Right renal cortex interstitium (tissue), 3 donors: Measurements from ENCODE around the gene CETN3. TPM values are rescaled to one million over a fixed set of nuclear protein-coding genes. Genes with fewer than 3 reads are reported as not detected.
A peak's percentile ranks its signal among the peaks of the same experiment; 100 is the strongest.
"Not testable (repeated sequence)": the region's sequence is repeated elsewhere in the genome, so short reads cannot be mapped to it uniquely, and the experiment has no call there.

Experiments used
- DNase-seq, 3 donors: peaks; one replicate each; pipeline ENCODE4 v3.0.0-alpha.2; 2013; ENCODE audit warnings: low read depth in 3 of 3, low spot score in 2 of 3
- polyA plus RNA-seq, 3 donors: library from polyadenylated mRNA; unstranded; fragments of 120-200 nt; gene quantifications; one replicate each; pipeline ENCODE4 v1.2.1, GENCODE V29; 2013; ENCODE audit not compliant: insufficient read length in 3 of 3

CETN3 gene
- polyA plus RNA-seq, 3 donors, result 82.7 to 97.3 (median 84.4) TPM

DNA sequence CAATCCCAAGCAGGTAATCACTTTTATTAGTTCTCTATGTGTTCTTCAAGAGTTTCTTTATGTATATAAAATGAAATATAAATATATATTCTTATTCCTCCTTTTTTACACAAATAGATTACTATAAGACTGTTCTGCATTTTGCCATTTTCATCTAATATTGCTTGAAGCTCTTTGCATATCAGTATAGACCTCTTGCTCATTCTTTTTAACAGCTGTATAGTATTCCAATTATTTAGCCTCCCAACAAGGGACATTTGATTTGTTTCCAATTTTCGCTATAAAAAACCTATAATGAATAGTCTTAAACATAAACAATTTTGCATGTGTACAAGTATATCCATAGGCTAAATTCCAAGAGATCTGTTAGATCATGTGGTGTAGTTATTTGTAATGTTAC is 25.2 kb downstream of the CETN3 start:
- no peak for DNase-seq

DNA sequence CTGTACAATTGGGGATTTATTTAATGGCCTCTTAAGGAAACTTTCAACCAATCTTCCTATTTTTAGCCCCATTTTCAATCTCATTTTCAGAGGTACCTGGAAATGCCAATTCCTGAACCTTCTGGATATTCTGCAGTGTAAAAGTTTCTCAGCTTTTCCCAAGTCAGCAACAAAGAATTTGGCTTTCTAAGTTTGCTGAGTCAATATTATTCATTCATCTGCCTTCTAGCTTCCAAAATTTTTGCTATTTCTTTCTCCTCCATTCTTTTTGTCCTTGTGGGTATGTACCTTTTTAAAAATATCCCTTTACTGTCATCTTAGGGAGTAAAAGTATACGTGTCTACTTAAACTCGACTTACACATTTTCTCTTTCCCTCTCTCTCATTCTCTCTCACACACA is 25.7 kb downstream of the CETN3 start:
- DNase-seq, result no peak

DNA sequence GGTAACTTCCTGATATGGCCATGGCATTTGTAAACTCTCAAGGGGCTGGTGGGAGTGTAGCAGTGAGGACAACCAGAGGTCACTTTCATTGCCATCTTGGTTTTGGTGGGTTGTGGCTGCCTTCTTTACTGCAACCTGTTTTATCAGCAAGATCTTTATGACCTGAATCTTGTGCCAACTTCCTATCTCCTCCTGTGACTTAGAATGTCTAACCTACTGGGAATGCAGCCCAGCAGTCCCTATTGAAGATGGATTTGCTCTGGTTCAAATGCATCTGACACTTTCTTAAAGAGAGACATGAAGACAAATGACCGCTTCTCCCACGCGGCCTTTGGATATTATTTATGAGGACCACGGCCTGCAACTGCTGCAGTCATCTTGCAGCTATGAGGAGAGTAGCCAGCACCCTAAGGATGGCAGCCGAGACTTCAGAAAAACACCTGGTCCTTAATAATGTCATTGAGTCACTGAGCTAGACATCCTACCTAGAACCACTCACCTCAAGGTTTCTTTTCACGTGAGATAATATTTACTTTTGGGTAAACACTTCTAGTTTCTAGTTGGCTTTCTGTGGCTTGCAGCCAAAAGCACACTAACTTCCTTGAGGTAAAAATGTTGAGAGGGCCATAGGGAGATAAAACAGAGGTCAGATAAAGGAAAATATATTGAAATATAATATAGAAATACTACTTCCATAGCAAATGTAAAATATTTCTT is 28.2 kb downstream of the CETN3 start:
- DNase-seq, result no peak

DNA sequence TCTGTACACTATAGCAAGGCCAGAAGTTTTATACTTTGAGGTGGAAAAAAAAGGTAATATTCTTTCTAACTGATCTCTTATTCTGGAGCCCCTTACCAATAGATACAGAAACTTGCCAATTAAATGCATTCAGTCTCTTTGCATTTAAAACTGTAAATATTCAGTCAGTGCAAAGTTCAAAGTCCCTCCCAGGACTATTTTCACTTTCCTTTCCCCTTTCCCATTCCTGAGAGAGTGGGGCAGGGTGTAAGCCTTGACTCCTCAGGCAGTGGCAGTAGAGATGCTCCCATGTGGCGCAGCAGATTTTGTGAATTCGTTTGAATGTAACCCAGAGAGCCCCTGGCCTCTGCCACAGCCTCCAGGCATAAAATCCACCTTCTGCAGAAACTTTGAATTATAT is 29.9 kb downstream of the CETN3 start:
- DNase-seq, result no peak

DNA sequence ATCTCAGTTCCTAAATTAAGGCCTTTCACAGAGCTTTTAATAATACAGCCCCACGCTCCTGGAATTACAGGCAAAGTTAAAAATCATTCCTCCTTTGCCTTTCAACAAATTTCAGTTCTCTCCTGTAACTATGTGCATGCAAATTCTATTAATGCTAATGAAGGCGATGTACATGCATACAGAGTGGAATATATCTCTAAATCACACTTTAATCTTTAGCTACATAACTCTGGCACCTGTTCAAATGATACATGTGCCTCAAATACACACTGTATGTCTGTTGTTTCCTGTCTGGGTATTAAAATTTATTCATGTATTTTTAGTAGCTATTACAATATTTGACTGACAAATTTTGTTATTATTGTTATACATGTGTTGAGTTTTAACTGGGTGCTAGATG is 30.8 kb downstream of the CETN3 start:
- DNase-seq, result no peak

DNA sequence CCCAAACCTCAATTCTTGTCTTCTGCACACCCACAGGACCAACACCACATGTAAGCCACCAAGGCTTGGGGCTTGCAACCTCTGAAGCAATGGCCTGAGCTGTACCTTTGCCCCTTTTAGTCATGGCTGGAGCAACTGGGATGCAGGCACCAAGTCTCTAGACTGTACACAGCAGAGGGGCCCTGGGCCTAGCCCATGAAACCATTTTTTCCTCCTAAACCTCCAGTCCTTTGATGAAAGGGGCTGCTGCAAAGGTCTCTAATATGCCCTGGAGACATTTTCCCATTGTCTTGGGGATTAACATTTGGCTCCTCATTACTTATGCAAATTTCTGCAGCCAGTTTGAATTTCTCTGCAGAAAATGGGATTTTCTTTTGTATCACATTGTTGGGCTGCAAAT is 38.3 kb downstream of the CETN3 start:
- DNase-seq, result not testable (repeated sequence)

DNA sequence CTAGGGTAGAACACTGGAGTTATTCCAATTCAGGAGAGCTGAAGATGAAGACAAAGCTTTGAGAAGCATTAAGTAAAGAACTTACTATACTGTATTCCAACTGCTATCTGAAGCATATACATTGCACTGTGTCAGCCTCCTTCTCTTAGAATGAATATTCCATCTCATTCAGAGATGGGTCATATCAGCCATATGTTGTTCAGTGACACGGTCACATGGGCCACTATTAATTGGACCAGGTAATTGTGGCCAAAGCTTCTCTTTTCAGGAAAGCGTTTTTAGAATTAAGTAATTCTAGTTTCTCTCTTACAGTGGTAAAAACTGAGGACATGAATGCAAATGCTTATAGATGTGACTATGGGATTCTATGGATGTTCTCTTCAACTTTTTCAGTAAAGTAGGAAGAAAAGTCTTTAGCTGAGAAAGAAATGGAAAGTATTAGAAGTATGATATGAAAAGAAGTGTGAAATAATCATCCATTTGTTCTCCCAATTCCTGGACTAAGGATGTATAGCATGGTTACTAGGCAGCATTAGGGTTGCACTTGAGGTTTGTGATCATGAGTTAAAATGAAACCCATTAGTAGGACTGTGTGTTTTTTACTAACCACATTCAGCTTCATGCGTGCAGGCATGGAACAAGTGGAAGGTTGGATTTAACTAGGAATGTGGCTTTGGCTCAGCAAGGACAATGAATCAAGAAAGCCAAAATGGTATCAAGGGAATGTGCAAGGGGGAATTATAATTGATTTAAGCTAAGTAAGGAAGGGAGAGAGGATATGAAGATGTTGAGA is 40.9 kb downstream of the CETN3 start:
- no peak for DNase-seq

DNA sequence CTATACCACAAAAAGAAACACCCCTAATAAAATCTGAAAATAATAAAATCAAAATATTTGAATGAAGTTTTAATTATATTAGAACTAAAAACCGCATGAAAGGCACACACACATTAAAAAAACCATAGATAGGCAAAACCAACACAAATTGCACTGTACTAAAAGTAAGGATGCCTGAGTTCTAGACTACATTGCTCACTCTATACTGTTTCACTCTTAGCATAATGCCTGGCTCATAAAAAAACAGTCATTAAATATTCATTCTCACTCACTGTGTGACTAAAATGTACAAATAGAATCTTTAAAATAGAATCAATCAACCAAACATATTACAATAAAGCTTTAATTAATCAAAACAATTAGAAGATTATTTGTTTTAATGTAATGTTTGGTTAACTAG is 41.7 kb downstream of the CETN3 start:
- DNase-seq, result no peak

DNA sequence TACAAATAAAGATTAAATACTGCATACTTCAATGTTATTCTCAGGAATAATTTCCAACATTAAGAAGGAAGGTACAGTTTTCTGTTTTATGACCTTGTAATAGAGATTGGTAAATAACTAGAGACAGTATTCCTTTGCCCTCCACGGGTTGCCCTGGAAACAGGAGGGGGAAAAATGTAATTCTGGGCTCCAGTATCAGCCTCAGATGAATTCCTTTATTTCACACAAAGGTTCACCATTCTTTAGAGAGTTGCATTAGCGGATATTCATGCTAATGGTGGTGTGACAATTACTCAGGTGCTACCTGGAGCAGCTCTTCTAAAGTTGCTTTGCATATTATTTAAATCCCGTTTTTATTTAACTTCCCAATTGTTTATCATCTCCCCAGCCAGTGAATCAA is 42.6 kb downstream of the CETN3 start:
- no peak for DNase-seq

DNA sequence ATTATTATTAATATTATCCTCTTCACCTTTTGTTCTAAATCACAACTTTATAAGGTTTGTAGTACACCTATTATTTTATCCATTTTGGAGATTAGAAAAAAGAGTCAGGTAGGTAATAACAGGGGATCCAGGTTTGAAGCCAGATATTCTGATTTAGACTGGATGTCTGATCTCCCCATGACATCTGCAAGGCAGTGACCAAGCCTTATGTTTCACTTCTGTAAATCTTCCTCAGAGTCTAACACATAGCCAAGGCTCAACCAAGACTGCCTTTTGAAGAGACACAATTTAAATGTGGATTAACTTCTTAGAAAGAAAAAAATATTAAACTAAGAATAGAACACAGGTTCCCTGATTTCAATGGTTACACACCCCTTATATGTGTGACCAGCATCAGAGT is 44.2 kb downstream of the CETN3 start:
- DNase-seq, result no peak

DNA sequence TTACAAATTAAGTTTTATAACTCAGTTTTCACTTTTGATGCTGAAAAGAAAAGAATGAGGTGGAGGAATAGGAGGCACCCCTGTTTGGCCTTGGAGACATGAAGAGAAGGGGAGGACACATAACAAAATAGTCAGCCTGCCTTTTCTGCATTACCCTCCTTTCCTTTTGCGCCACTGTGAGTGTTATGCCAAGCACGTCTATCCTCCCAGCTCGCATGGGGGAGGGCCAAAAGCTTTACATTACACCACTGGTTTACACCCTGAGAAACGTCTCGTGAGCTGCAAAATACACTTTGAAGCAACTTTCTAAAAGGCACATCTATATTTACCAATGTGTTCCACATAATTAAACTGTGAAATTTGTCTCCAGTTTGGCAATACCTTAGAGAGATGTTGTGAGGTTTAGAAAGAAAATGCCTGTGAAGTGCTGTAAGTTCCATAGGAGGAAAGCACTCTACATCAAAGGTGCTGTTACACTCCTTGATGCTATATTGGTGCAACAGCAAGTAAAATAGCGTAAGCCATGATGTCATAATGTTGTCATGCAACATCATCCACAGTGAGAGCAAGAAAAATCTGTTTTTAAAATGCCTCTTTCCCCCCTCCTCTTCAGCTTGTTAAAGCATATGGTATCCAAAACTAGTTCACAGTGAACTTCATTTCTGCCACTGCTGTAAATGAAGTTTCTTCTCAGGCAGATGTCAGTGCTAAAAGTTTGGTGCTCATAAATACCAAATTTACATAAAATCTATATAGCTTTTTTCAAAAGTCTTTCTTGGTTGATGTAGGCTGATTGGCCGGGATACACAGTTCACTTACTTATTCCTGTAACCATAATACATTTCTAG is 50.3 kb downstream of the CETN3 start:
- DNase-seq, result no peak

DNA sequence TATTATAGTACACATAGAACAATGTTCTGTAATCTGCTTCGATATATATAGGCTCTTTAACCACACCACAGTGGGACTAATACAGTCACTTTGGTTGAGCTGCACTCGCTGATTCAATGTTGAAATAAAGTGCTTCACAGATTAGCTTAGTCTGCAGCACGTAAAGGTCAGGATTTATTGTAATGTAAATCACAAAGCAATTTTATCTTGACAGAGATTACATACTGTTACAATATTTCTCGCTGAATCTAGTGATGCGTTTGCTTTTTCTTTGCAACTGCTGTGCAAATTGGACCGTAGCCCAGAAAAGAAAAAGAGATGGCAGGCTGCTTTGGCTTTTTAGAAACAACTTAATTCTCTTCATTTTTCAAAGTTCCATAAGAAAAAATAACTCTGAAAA is 52.9 kb downstream of the CETN3 start:
- peak in 2 of 3 donors; percentile 10 to 18 for DNase-seq

DNA sequence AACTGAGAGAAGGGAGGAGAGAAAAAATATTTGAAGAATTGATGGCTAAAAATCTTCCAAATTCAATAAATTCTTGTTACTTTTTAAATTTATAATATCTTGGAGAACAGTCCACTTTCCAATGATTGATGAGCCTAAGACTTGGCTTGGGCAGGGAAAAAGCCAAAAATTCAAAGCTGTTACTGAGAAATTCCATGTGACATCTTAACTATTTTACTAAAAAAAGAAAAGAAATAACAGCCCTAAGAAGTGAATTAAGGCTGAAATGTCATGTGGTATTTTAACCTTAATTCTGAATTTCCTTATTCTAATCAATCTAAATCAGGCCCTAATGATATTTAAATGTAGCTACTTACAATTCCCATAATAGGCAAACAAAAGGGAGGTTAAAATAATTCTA is 53.4 kb downstream of the CETN3 start:
- DNase-seq, result no peak

DNA sequence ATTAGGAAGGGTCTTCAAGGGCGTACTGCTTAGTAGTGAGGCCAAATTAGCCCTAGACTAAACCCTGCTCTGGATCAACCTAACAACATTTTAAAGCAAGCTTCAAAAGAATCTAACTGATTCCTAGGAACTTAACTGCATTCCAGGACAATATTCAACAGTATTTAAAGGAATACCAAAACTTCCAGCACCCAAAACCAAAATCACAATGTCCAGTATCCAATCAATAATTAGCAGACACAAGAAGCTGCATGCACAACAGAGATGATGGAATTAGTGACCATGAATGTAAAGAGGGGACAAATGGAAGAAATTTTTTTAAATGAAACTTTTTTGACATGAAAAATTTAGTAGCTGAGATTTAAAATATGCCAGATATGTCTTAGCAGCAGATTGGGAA is 53.9 kb downstream of the CETN3 start:
- no peak for DNase-seq

DNA sequence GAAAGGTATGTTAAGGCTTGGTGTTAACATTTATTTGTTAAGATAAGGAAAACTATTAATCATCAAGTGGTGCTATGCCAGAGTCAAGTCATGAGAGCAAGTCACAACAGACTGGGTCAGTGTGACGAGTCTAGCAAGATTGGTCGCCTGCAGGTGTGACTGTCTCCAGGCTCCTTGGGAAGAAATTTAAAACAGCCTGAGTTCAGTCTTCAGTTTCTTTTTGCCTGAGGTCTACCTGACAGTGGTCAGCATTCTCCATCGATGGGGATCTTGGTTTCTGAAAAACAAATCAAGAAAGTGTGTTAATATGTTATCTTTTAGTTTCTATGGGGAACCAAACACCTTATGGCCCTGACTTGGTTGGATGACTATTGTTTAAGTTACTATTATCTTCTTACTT is 56.3 kb downstream of the CETN3 start:
- DNase-seq, result no peak

DNA sequence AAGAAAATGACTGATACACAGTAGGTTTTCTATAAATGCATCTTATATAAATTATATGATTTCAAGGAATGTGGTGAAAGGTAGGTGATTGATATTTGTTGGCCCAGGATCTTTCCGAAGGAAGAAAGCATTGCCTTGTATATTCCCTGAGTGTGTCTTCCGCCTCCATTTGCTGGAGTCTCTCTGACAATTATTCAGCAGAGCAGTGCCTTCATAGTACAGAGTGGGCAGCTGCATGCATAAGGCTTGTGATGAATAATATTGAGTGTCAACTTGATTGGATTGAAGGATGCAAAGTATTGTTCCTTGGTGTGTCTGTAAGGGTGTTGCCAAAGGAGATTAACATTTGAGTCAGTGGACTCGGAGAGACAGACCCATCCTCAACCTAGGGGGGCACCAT is 58.5 kb downstream of the CETN3 start:
- DNase-seq, result no peak

DNA sequence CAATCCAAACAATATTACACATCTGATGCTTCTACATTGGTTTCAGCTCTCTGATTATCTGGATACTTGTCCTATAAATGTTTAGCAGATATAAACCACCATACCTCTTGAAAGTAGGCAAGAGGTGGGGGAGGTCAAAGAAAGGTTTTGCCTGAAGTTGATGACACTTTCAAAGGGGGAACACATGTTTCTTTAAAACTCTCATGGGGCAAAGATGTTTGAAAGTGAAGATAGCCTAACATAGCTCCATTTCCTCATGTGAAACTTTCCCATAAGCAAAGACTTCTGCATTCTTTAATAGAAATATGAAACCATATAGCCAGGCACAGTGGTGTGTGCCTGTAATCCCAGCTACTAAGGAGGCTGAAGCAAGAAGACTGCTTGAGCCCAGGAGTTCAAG is 62.1 kb downstream of the CETN3 start:
- no peak for DNase-seq

DNA sequence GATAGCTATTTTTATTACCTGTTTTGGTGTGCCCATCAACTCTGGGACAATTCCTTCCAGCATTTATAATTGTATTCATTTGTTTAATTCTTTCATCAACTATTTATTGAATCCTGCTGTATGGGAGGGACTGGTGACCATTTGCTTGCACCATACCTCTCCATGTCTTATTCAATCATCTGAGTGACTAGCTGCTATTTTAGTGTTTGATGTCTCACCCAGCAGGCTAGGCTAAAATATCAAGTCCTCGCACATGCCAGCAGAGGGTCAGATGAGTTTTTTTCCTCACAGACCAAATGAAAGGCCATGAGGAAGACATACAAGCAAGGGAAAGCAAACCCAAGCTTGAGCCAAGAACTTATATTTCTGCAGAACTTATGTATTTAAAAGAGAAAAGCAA is 63.9 kb downstream of the CETN3 start:
- DNase-seq, result no peak

DNA sequence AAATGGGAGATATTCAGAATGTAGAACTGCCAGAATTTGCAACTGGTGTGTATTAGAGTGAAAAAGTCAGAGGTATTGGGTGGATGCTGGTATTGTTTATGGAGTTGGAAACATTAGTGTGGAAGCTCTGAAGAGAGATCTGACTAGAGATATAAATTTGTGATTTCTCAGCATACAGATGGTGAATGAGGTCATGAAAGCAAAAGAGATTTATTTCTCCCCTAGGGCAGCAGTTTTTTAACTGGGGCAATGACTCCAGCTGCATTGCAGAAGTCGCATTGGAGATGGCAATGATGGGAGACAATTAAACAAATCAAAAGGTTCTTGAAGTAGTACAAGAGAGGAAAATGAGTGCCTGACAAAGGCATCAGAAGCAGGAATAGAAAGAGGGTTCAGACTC is 64.9 kb downstream of the CETN3 start:
- DNase-seq, result no peak

DNA sequence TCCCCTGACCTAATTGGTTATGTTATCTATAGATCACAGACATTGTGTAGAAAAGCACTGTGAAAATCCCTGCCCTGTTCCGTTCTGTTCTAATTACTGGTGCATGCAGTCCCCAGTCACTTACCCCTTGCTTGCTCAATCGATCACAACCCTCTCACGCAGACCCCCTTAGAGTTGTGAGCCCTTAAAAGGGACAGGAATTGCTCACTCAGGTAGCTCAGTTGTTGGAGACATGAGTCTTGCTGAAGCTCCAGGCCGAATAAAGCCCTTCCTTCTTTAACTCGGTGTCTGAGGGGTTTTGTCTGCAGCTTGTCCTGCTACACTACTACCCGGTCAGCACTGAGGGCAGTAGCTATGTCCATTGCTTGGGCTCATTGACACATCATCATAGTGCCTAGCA is 65.8 kb downstream of the CETN3 start:
- DNase-seq, result not testable (repeated sequence)

DNA sequence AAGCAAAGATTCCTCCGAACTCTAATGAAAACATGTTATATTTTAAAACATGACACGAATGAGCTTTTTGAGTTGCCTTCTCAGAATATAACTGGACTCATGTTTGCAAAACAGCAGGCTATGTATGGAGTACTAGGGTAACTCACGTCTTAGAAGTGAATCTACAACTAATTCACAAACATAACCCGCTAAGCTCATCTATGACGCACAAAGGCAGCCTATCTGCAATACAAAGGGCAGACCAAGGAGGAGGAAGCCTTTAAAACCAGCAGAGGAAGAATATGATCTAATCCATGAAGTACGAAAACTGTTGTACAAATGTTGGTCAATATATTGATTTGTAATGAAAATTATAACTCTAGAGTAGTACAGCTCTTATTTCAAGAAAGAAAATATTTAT is 67.0 kb downstream of the CETN3 start:
- DNase-seq, result no peak
